Activated T-helper 2 cell treated with anti-CD3 and anti-CD28 coated beads, Interferon-gamma antibody, Interleukin-2, Interleukin-4, amounts not matched to agents 10 μg/mL and 5 μg/mL and 100 μg/mL, durations not matched to agents 14 hours and 24 hours and 36 hours (primary cell): ENCODE data around the gene GATA3. TPM values are rescaled to one million over a fixed set of nuclear protein-coding genes. Genes with fewer than 3 reads are reported as not detected.

Experiments
- DNase-seq: peaks from one replicate; pipeline ENCODE4 v3.0.0; 2021; ENCODE audit warnings: low spot score
- H3K27ac Mint-ChIP-seq: one replicate; pipeline ENCODE4 v1.8.0; 2021; ENCODE audit warnings: mixed read lengths
- H3K27me3 Mint-ChIP-seq: one replicate; pipeline ENCODE4 v1.8.0; 2021; ENCODE audit warnings: low read depth, mixed read lengths
- H3K36me3 Mint-ChIP-seq: one replicate; pipeline ENCODE4 v1.8.0; 2021; ENCODE audit warnings: low read depth, mixed read lengths
- H3K4me1 Mint-ChIP-seq: one replicate; pipeline ENCODE4 v1.8.0; 2021; ENCODE audit warnings: low read depth, mixed read lengths
- H3K4me3 Mint-ChIP-seq: one replicate; pipeline ENCODE4 v1.8.0; 2021; ENCODE audit warnings: low read depth, mild to moderate bottlenecking, moderate library complexity, mixed read lengths
- H3K9me3 Mint-ChIP-seq: one replicate; pipeline ENCODE4 v1.8.0; 2021; ENCODE audit warnings: mixed read lengths
- intact Hi-C: fragments of 100-400 bp; cut with micrococcal nuclease; formaldehyde crosslinking; loops from one replicate; pipeline ENCODE4 v1.15.1; 2023
- total RNA-seq: library from RNA; stranded (reverse); gene quantifications from 2 replicates; pipeline ENCODE4 v1.2.3, GENCODE V29; 2022

GATA3 gene
- total RNA-seq, 1 donor from 2014 or later = 293 TPM

DNA sequence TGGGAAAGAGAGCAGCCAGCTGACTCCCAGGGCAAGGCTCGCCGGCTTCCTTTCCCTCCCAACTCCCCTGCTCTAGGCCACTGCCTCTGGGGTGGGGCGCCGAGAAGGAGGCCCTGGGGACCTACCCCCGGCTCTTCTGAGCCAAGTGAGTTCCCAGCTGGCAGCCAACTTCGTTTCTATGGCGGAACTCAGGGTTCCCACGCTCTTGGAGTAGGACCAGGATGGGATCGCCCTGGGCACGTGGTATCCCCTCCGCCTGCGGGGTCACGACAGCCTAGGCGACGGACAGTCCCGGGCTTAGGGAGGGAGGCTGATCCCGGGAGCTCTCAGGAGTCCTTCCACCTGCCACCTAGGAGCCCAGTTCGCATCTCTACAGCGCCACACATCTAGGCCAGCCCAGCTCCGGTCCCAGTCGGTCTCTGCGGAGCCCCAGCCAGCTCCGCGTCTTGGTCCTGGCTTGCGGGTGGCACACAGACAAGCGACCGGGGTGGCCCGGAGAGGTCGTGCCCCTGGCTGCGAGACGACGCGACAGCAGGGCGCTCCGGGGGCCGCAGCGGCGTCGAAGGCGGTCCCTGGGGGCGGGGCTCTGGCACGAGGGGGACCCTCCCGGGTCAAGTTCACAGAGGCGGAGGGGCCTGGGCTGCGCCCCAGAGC is 20.5 kb upstream of the GATA3 start:
- peaks cover 46% of the 10 kb centered on the region for H3K27me3 Mint-ChIP-seq
- H3K4me3 Mint-ChIP-seq = no peak overlapping the region
- peaks cover 22% of the 10 kb centered on the region for H3K4me1 Mint-ChIP-seq
- no peak for DNase-seq
- intact Hi-C loops = no loop called here
- no peak overlapping the region for H3K27ac Mint-ChIP-seq
- no peaks in the 10 kb centered on the region for H3K9me3 Mint-ChIP-seq
- no peaks in the 10 kb centered on the region for H3K36me3 Mint-ChIP-seq

DNA sequence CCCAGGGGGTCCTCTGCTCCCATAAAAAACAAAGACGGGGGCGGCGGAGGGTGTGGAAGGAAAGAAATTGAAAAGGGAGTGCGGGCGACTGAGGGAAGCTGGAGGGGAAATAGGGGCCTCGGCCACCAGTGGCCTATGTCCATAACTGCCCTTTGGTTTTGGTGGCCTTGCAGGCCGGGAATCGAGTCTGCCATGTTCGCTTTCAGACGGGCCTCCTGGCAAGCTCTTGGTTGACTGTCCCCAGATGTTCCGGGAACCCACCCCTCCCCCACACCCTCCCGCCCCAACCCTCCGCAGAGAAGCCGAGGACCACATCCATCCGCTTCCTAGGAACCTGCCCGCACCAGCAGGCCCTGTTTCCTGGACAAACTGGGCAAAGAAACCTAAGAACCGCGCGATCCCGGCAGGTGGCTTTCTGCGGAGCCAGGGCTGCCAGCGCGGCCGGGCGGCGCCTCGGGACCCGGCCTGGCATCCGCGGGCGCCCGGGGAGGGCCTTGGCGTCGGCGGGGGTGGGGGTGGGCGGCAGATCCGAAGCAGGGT is 20.0 kb upstream of the GATA3 start:
- no peak for DNase-seq
- Mint-ChIP-seq H3K27me3 (peaks cover 52% of the 10 kb centered on the region), H3K4me3 (no peak overlapping the region), H3K4me1 (peaks cover 27% of the 10 kb centered on the region), H3K36me3 (peaks cover 4% of the 10 kb centered on the region), H3K27ac (no peak overlapping the region), H3K9me3 (no peaks in the 10 kb centered on the region)
- intact Hi-C loops = no loop called here

DNA sequence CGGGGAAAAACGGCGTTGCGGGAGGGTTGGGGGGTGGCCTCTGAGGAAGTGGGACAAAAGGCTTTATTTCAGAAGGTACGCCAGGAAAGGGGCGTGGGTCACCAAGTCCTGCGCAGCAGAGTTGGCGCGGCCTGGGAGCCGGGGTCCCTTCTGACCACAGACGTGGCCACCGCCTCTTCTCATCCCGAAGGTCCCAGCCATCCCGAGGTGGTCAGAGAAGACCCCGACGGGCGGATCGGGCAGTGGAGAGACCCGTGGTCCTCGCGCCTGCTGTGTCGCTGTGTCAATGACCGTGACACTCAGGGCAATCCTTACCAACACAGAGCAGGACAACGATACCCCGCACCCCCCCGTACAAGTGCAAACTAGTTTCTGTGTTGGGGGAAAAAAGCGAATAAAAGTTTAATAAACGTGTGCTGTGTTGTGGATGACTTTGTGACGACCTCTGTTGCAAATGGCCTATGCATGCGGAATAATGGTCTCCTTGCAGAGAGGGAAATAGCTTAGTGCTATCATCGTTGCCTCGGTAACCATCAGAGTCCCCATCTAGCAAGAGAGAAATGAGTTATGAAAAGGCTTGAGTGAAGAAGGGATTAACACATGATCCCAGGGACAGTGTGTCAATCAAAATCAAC is 19.4 kb upstream of the GATA3 start:
- intact Hi-C loops = no loop called here
- Mint-ChIP-seq H3K27ac (no peak overlapping the region), H3K36me3 (peaks cover 4% of the 10 kb centered on the region), H3K4me1 (peaks cover 30% of the 10 kb centered on the region), H3K27me3 (peaks cover 58% of the 10 kb centered on the region), H3K9me3 (no peaks in the 10 kb centered on the region), H3K4me3 (peak overlapping the region; percentile 57)
- DNase-seq = no peak

DNA sequence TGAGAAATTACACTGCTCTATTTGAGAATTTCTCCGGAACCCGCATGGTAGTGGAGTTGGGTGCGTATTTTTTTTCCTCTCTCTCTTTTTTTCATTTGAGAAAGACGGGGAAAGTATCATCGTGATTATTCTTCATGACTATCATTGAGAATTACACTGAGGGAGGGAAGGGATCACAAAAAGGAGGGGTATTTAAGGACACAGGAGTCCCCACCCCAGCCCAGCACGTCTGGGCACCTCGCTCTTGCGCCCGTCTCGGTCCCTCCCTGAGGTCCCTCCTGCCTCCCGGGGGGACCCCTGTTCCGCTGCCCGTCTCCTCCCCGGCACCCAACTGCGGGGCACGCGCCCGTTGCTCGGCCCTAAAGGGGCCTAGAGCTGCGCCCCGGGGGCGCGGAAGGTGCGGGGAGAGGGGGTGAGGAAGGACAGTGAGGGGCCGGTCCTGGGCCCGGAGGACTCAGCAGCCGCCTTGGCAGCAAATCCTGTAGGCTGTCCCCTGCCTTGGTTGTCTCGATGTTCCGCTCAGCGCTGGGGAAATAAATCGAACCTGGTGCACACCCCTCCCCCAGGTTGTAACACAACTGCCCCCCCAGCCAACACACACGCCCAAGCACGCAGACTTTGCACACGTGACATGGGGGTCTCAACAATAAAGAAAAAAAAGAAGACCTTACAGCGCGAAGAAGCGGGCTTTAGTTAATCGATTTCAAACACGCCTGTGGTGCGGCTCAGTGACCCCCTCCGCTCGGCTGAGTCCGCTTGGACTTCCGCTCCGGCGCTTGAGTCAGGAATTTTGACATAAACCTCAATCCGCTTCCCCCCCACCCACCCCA is 18.6 kb upstream of the GATA3 start:
- peak overlapping the region; percentile 57 for H3K4me3 Mint-ChIP-seq

DNA sequence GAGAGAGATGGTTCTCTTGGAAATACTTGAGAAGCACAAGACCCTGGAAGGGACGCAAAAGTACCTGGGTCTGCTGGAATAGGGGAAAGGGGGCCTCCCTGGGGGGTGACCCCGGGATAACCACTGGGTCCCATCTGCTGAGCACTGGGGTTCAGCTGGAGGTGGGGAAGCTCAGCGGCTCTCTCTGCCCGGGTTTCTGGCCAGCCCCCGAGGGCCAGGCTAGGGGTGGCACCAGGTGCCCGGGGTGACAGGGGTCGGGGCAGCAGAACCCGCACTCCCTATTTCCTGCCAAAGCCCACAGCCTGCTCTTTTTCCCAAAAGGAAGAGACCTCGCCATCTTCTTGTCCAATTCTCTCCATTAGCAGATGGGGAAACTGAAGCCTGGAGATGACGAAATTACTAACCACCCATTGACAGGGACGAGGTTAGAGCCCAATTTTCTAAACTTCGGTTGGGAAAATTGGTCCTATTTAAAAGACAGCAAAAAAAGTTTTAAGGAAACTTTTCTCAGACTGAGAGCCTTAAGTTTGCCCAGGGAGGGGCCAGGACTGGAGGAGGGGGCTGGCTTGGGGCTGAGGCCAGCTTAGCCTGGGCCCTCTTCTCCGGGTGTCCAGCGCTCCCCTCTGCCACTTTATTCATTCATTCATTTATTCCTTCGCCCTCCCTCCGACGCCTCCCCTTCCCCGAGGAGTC is 17.8 kb upstream of the GATA3 start:
- Mint-ChIP-seq H3K9me3 (no peaks in the 10 kb centered on the region), H3K36me3 (peaks cover 4% of the 10 kb centered on the region), H3K27ac (no peak overlapping the region), H3K4me3 (peak overlapping the region; percentile 69), H3K4me1 (peaks cover 36% of the 10 kb centered on the region), H3K27me3 (peaks cover 69% of the 10 kb centered on the region)
- DNase-seq = no peak
- intact Hi-C loops = no loop called here

More for the DNA sequence above, 18.6 kb upstream of the GATA3 start:
- H3K36me3 Mint-ChIP-seq = peaks cover 4% of the 10 kb centered on the region
- H3K9me3 Mint-ChIP-seq = no peaks in the 10 kb centered on the region
- intact Hi-C loops = no loop called here
- no peak overlapping the region for H3K27ac Mint-ChIP-seq
- H3K27me3 Mint-ChIP-seq = peaks cover 66% of the 10 kb centered on the region
- peaks cover 32% of the 10 kb centered on the region for H3K4me1 Mint-ChIP-seq
- DNase-seq = no peak

DNA sequence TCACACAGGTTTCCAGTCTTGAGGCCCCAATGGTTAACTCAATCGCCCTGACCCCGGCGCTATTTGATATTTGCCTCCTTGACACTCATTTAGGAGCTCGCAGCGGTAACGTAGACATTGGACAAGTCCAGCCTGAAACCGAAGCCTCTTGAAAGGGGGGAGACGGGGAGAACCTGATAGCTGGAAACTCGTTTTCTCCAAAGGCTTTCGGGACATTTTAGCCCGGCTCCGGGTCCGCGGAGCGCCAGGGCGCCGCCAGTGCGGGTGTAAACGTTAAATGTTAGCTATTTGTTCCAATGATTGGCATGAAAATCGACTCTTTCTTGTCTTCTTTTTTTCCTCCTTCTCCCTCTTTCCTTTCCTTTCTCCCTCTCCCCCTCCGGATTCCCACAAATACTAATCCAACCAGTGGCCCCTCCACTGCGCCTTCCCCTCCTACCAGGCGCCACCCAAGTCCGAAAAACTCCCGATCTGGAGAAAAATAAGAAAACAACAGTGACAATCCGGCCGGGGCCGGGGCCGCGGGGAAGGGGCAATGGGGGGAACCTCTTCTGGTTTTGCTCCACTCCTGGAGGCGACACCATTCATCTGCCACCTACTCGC is 17.2 kb upstream of the GATA3 start:
- peaks cover 71% of the 10 kb centered on the region for H3K27me3 Mint-ChIP-seq
- H3K4me3 Mint-ChIP-seq = peak overlapping the region; percentile 69
- DNase-seq = no peak
- intact Hi-C loops = no loop called here
- H3K9me3 Mint-ChIP-seq = no peaks in the 10 kb centered on the region
- H3K4me1 Mint-ChIP-seq = peaks cover 41% of the 10 kb centered on the region
- peaks cover 4% of the 10 kb centered on the region for H3K36me3 Mint-ChIP-seq
- no peak overlapping the region for H3K27ac Mint-ChIP-seq

DNA sequence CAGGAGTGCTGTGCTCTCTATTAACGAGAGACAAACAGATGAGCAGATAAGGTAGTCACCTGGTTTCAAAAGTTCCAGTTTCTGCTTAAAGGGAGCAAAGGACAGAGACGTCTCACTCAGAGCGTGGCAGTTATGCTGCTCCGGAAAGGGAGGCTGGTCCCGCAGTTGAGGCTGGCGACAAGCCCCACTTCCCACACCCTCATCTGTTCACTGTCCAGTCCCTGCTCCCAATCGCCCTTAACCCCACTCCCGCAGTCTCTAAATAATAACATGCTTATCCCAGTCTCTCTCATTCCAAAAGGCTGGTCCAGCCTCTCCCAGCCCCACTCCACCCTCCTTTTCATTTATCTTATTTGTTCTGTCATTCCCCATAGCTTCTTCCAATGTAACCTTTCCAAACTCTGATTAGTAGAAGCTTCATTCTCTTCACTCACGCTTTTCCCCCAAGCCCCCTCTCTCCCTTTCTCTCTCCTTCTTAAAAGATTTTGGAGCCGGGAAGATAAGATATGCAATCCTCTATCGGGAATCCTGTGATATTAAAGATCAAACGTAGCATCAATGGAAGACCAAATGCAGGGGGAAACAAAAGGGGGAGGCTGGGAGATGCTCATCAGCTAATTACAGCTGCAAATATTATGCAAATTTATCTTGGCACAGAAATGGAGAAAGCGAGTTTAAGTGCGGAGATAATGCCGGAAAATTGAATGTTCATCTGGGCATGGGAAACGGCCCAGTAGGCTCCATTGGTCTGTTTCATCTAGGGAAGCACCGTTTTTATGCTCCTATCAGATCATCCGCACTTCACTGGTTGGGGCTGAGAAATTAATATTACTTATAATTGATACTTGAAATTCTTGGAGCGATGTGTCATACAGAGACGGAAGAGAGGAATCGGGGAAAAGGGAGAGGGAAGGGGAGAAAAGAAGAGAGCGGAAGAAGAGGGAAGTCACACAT is 16.3 kb upstream of the GATA3 start:
- Mint-ChIP-seq H3K9me3 (no peaks in the 10 kb centered on the region), H3K27me3 (peaks cover 71% of the 10 kb centered on the region), H3K36me3 (peaks cover 7% of the 10 kb centered on the region), H3K4me1 (peaks cover 49% of the 10 kb centered on the region), H3K27ac (no peak overlapping the region), H3K4me3 (peak overlapping the region; percentile 69)
- DNase-seq = no peak
- intact Hi-C loops = no loop called here

DNA sequence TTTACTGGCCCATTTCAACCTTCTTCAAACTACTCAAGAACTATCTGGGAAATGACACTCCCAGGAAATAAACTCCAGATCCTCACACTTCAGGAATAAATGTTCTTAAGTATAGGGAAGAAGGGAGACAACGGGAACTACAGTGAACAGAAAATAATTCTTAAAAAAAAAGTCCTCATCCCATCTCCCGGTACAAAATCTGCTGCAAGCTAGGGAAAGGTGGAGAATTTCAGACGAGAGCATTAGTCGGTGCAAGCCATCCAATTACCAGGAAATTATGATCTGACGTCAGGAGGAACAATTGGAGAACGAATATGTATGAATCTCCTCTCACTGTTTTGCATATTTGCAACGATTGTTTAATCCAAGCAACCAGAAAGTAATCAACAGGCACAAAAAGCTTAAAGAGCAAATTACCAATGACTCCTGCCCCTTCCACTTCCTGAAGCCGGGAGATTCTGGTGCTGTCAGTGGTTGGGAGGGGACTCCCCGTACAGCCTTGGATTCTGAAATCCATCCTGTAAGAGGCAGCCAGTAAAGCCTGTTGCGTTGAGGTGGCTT is 15.1 kb upstream of the GATA3 start:
- Mint-ChIP-seq H3K4me1 (peaks cover 58% of the 10 kb centered on the region), H3K9me3 (no peaks in the 10 kb centered on the region), H3K4me3 (no peak overlapping the region), H3K27me3 (peaks cover 75% of the 10 kb centered on the region), H3K27ac (peak overlapping the region; percentile 0), H3K36me3 (peaks cover 13% of the 10 kb centered on the region)
- intact Hi-C loops = no loop called here
- no peak for DNase-seq

DNA sequence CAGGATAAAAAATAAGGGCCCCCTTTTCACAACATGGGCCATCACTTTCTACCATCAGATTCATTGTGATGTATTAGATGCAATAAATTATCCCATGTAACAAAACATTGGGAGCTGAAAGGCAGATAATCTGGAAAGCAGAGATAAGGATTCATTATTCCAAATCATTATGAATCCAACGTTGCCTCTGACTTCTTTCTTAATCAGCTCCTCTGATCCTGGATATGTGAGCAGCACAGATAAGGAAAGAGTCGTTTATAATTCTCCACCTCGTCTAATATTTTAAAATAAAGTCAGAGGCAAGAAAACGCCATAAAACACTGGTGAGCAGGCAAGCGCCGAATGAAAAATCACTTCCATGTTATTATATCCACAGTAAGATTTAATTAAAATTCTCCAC is 13.8 kb upstream of the GATA3 start:
- intact Hi-C loops = loop anchor here (5.0 kb wide), 1 partner anchor 168 kb away; no protein-coding TSS in a partner anchor
- Mint-ChIP-seq H3K36me3 (peaks cover 16% of the 10 kb centered on the region), H3K4me1 (peaks cover 63% of the 10 kb centered on the region), H3K9me3 (no peaks in the 10 kb centered on the region), H3K4me3 (no peak overlapping the region), H3K27ac (no peak overlapping the region), H3K27me3 (peaks cover 71% of the 10 kb centered on the region)
- DNase-seq = no peak

DNA sequence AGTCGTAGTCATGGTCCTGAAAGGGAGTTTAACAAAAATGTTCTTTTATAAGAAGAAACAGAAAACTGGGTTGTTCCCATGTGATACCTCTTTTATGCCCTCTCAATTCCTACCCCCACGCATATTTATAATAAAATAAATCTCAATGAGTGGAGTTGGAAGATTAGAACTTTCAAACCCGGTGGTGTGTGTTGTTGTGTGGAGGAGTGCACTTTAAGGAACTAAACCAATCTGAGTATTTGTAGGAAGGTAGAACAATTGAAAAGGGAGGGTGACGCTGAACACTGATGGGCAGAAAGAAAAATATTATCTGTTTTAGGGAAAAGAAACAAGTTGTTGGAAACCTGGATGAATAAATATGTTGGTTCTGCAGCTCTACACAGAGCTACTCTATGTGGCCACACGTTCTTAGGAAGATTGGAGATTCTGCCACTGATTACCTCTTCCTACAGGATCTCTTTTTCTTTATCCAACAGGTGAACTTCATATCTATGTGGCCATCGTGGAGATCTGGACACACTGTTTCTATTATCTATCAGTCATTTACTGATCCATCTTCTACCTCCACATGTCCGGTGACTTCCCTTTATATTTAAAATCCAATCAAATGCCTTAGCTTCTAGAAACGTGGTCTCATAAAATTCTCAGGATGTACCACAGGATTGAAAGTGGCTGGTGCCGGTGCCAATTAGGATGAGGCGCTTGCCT is 13.1 kb upstream of the GATA3 start:
- peaks cover 68% of the 10 kb centered on the region for H3K4me1 Mint-ChIP-seq
- no peak for DNase-seq
- no peaks in the 10 kb centered on the region for H3K9me3 Mint-ChIP-seq
- intact Hi-C loops = loop anchor here (5.0 kb wide), 1 partner anchor 169 kb away; no protein-coding TSS in a partner anchor
- peaks cover 71% of the 10 kb centered on the region for H3K27me3 Mint-ChIP-seq
- peak overlapping the region; percentile 6 for H3K27ac Mint-ChIP-seq
- H3K36me3 Mint-ChIP-seq = peaks cover 23% of the 10 kb centered on the region
- H3K4me3 Mint-ChIP-seq = no peak overlapping the region
